Endothelial cell of umbilical vein (primary cell): Measurements from ENCODE around the gene SEZ6L2. TPM values are rescaled to one million over a fixed set of nuclear protein-coding genes. Genes with fewer than 3 reads are reported as not detected.

Source experiments
- BruUV-seq: library from RNA; stranded (reverse); fragments of 400-500 nt; replicated peaks from 2 replicates; lab custom pipeline; 2021; lab: Mats Ljungman, UMichigan
- CTCF ChIA-PET: fragments of 300-600, 350-600 bp; sonication (Branson Sonifier 250); formaldehyde crosslinking; loops from one replicate; lab custom pipeline; 2021; ENCODE audit warnings: antibody characterized with exemption, inconsistent platforms; lab: Charles Lee
- POLR2A ChIA-PET: fragments of 300-600, 350-600 bp; sonication (Branson Sonifier 250); formaldehyde crosslinking; loops from one replicate; lab custom pipeline; 2021; ENCODE audit warnings: antibody characterized with exemption, inconsistent platforms; lab: Charles Lee
- DNase-seq: peaks from one replicate; pipeline ENCODE4 v3.0.0-alpha.2; 2011; ENCODE audit warnings: low read depth, low spot score
- FAIRE-seq: peaks from 2 replicates; lab custom pipeline; 2011; peaks lifted over from hg19 to GRCh38; lab: Jason Lieb, UNC
- H2AFZ ChIP-seq: 2 replicates; pipeline ENCODE4 v1.6.0; 2012; ENCODE audit warnings: low read depth, low read length, control low read depth, inconsistent platforms
- H3K27ac ChIP-seq: 2 replicates; pipeline ENCODE4 v1.5.1; 2011; ENCODE audit warnings: low read depth, mild to moderate bottlenecking, control low read depth, low read length, moderate library complexity; ENCODE audit not compliant: insufficient read depth
- H3K27me3 ChIP-seq, 2 experiments: 2 replicates each; pipeline versions ENCODE4 v1.6.0 to v1.6.1; 2011; ENCODE audit warnings: low read length in 2 of 2, mixed read lengths in 1 of 2; ENCODE audit not compliant: control insufficient read depth in 2 of 2, insufficient read depth in 2 of 2
- H3K36me3 ChIP-seq, 2 experiments: 2 replicates in 1 of 2; 3 replicates in 1 of 2; pipeline ENCODE4 v1.5.1; 2011; ENCODE audit warnings: low read length in 2 of 2, mild to moderate bottlenecking in 1 of 2, moderate library complexity in 1 of 2; ENCODE audit not compliant: control insufficient read depth in 2 of 2, insufficient read depth in 2 of 2; ENCODE audit errors: extremely low read depth in 1 of 2
- H3K4me1 ChIP-seq: 3 replicates; pipeline ENCODE4 v1.5.1; 2011; ENCODE audit warnings: mild to moderate bottlenecking, low read length; ENCODE audit not compliant: control insufficient read depth, insufficient read depth; ENCODE audit errors: extremely low read depth
- H3K4me2 ChIP-seq: 2 replicates; pipeline ENCODE4 v1.6.1; 2011; ENCODE audit warnings: low read length, control low read depth, mixed read lengths; ENCODE audit not compliant: insufficient read depth
- H3K4me3 ChIP-seq, 3 experiments: fragments of 200-600 bp in 1 of 3; sonication (generic), shearing (Covaris generic) in 1 of 3; replicated peaks in 1 of 3; 2 replicates each; pipeline ENCODE4 v1.5.1; 2011 to 2016; ENCODE audit warnings: control low read depth in 3 of 3, low read length in 3 of 3, mild to moderate bottlenecking in 2 of 3, inconsistent platforms in 1 of 3, low read depth in 1 of 3, moderate library complexity in 1 of 3; ENCODE audit not compliant: insufficient read depth in 1 of 3
- H3K79me2 ChIP-seq: 2 replicates; pipeline ENCODE4 v1.6.0; 2012; ENCODE audit warnings: low read length, inconsistent platforms; ENCODE audit not compliant: control insufficient read depth, insufficient read depth
- H3K9ac ChIP-seq: replicated peaks from 2 replicates; pipeline ENCODE3; 2011; ENCODE audit warnings: low read length, control low read depth; ENCODE audit not compliant: insufficient read depth; ENCODE audit errors: extremely low read depth
- H3K9me1 ChIP-seq: replicated peaks from 3 replicates; pipeline ENCODE4 v1.6.0; 2011; ENCODE audit warnings: mild to moderate bottlenecking, low read length; ENCODE audit not compliant: control insufficient read depth, insufficient read depth; ENCODE audit errors: extremely low read depth
- H3K9me3 ChIP-seq: replicated peaks from 2 replicates; pipeline ENCODE4 v1.5.1; 2012; ENCODE audit warnings: low read length, inconsistent platforms; ENCODE audit not compliant: control insufficient read depth, insufficient read depth
- H4K20me1 ChIP-seq: replicated peaks from 2 replicates; pipeline ENCODE3; 2011; ENCODE audit warnings: mild to moderate bottlenecking, low read length; ENCODE audit not compliant: control insufficient read depth, insufficient read depth; ENCODE audit errors: extremely low read depth
- EZH2 ChIP-seq: IDR thresholded peaks from 2 replicates; pipeline ENCODE4 v1.6.1; 2012; ENCODE audit warnings: borderline replicate concordance, low read depth, mild to moderate bottlenecking, moderate library complexity, low read length, inconsistent platforms; ENCODE audit not compliant: severe bottlenecking
- FOS ChIP-seq: IDR thresholded peaks from 2 replicates; pipeline ENCODE4 v1.6.1; 2011; ENCODE audit warnings: mild to moderate bottlenecking, low read length, moderate library complexity, borderline replicate concordance; ENCODE audit not compliant: insufficient read depth
- GATA2 ChIP-seq: IDR thresholded peaks from 2 replicates; pipeline ENCODE4 v1.7.0; 2011; ENCODE audit warnings: low read depth, mild to moderate bottlenecking, moderate library complexity, mixed read lengths, low read length; ENCODE audit not compliant: insufficient read length, insufficient read depth
- JUN ChIP-seq: IDR thresholded peaks from 2 replicates; pipeline ENCODE4 v1.6.1; 2011; ENCODE audit warnings: borderline replicate concordance, low read depth; ENCODE audit not compliant: insufficient read length, insufficient read depth
- MAX ChIP-seq: IDR thresholded peaks from 2 replicates; pipeline ENCODE4 v1.6.1; 2011; ENCODE audit not compliant: insufficient read depth, insufficient read length
- MYC ChIP-seq: IDR thresholded peaks from one replicate; pipeline ENCODE4 v1.6.1; 2011; ENCODE audit warnings: mild to moderate bottlenecking, low read depth, low read length
- POLR2A ChIP-seq: IDR thresholded peaks from 2 replicates; pipeline ENCODE4 v1.6.1; 2012; ENCODE audit warnings: low read depth, mild to moderate bottlenecking, control low read depth, low read length
- POLR2AphosphoS5 ChIP-seq: IDR thresholded peaks from 2 replicates; pipeline ENCODE4 v1.6.1; 2012; ENCODE audit warnings: low read depth, mild to moderate bottlenecking, control low read depth, low read length, moderate library complexity; ENCODE audit not compliant: insufficient read depth
- dilution Hi-C: fragments of 300-500 bp; cut with MboI; formaldehyde crosslinking; loops from one replicate; pipeline ENCODE4 v1.15.0; 2019; ENCODE audit warnings: low sequenced_read_pairs; ENCODE audit not compliant: extremely low pct_ligation_motif_present
- intact Hi-C: fragments of 100-400 bp; cut with micrococcal nuclease; formaldehyde crosslinking; loops from one replicate; pipeline ENCODE4 v1.10.0; 2022
- polyA plus RNA-seq, 4 experiments: library from polyadenylated mRNA; depleted of rRNA in 3 of 4; stranded (reverse) in 3 of 4; unstranded in 1 of 4; fragments of >200 nt; gene quantifications; 2 replicates each; pipeline versions ENCODE4 v1.2.1 to v1.2.3, GENCODE V29; 2011 to 2012; ENCODE audit warnings: missing spikeins in 1 of 4
- total RNA-seq: library from RNA; stranded (reverse); gene quantifications from 2 replicates; pipeline ENCODE4 v1.2.3, GENCODE V29; 2021
- TF ChIP-seq, protein P1 (sequence below), 2 donors: IDR thresholded peaks; 1 replicate in 1 of 2; 2 replicates in 1 of 2; pipeline ENCODE4 v1.5.1; 2011; ENCODE audit warnings: low read length in 2 of 2, mild to moderate bottlenecking in 2 of 2, moderate library complexity in 2 of 2, control low read depth in 1 of 2, inconsistent platforms in 1 of 2, low read depth in 1 of 2; ENCODE audit not compliant: insufficient read depth in 1 of 2; ENCODE audit errors: extremely low read depth in 1 of 2

SEZ6L2 gene
- total and polyA plus RNA-seq, 2 donors (not counting 3 experiments of a cell fraction or from before 2014, with no cell fraction given) = 2.4 to 4.5 TPM

DNA sequence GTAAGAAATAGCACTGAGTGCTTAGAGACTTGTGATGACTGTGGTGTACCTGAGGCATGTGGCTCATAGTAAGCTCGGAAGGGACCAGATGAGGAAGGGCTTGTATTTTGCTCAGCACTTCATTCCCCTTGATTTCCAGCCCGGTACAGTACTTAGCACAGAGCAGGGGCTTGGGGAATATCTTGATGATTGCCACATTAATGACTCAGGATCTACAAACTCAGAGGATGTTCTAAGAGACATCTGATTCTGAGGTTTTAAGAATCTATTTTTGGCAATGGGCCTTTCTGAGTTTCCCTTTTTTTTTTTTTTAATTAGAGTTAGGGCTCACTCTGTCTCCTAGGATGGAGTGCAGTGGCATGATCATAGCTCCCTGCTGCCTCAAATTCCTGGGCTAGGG, 10.0 kb upstream of the SEZ6L2 start:
- no peak overlapping the region for H3K27ac ChIP-seq
- FAIRE-seq = no peak
- no peaks in the 10 kb centered on the region for H4K20me1 ChIP-seq
- no peaks in the 10 kb centered on the region for H3K9me1 ChIP-seq
- no peaks in the 10 kb centered on the region for H3K4me1 ChIP-seq
- no peak overlapping the region for H3K9ac ChIP-seq
- no peak for TF ChIP-seq GATA2
- no peak for TF ChIP-seq JUN
- TF ChIP-seq MAX = no peak
- no peak for TF ChIP-seq POLR2AphosphoS5
- no peak overlapping the region for H3K4me2 ChIP-seq
- no TSS peak for BruUV-seq
- ChIA-PET POLR2A (no interaction called here), CTCF (interaction anchor here (0.6 to 1.0 kb wide), 2 partner anchors 8 to 155 kb away, joined by 4 read pairs; no protein-coding TSS in a partner anchor)
- no peak overlapping the region for H3K4me3 ChIP-seq
- no peak overlapping the region for H2AFZ ChIP-seq
- no peaks in the 10 kb centered on the region for H3K9me3 ChIP-seq
- dilution Hi-C loops = no loop called here
- H3K36me3 ChIP-seq = peaks cover 0 to 3% of the 10 kb centered on the region in 2 experiments
- intact Hi-C loops = loop anchor here (10.0 kb wide), 1 partner anchor 85 kb away; the partner anchor contains the start of gene MVP
- no peaks in the 10 kb centered on the region for H3K27me3 ChIP-seq
- H3K79me2 ChIP-seq = no peaks in the 10 kb centered on the region
- no peak for DNase-seq

DNA sequence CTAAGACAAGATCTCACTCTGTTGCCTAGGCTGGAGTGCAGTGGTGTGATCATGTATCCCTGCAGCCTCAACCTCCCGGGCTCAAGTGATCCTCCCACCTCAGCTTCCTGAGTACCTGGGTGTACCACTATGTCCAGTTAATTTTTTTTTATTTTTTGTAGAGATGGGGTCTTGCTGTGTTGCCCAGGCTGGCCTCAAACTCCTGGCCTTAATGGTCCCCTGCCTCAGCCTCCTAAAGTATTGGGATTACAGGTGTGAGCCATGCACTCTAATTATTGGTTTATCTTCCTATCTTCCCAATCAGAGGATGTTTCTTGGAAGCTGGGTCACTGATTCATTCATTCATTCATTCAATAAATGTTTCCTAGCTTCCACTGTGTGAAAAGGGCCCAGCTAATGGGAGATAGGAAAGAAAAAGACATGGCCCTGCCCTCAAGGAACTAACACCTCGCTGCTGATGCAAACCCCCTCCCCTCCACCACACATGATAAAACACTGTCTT, 9.4 kb upstream of the SEZ6L2 start:
- no peaks in the 10 kb centered on the region for H3K27me3 ChIP-seq
- H3K4me1 ChIP-seq = no peaks in the 10 kb centered on the region
- no peak overlapping the region for H3K4me3 ChIP-seq
- no peak overlapping the region for H3K4me2 ChIP-seq
- H3K9me1 ChIP-seq = no peaks in the 10 kb centered on the region
- dilution Hi-C loops = no loop called here
- POLR2A ChIA-PET = no interaction called here
- no peaks in the 10 kb centered on the region for H3K9me3 ChIP-seq
- no peak for TF ChIP-seq GATA2
- no peak for TF ChIP-seq JUN
- no peak for TF ChIP-seq MAX
- TF ChIP-seq MYC = no peak
- TF ChIP-seq POLR2AphosphoS5 = no peak
- TF ChIP-seq FOS = no peak
- TF ChIP-seq POLR2A = no peak
- TF ChIP-seq, protein P1, sequence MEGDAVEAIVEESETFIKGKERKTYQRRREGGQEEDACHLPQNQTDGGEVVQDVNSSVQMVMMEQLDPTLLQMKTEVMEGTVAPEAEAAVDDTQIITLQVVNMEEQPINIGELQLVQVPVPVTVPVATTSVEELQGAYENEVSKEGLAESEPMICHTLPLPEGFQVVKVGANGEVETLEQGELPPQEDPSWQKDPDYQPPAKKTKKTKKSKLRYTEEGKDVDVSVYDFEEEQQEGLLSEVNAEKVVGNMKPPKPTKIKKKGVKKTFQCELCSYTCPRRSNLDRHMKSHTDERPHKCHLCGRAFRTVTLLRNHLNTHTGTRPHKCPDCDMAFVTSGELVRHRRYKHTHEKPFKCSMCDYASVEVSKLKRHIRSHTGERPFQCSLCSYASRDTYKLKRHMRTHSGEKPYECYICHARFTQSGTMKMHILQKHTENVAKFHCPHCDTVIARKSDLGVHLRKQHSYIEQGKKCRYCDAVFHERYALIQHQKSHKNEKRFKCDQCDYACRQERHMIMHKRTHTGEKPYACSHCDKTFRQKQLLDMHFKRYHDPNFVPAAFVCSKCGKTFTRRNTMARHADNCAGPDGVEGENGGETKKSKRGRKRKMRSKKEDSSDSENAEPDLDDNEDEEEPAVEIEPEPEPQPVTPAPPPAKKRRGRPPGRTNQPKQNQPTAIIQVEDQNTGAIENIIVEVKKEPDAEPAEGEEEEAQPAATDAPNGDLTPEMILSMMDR (IDR thresholded peaks at IDR 0.05; ENCODE audit: extremely low read depth in 1 of 2, insufficient read depth in 1 of 2, low read depth in 1 of 2, low read length in 2 of 2) = no peak
- TF ChIP-seq EZH2 = no peak
- H3K79me2 ChIP-seq = no peaks in the 10 kb centered on the region
- no peaks in the 10 kb centered on the region for H3K36me3 ChIP-seq
- no TSS peak for BruUV-seq
- H3K9ac ChIP-seq = no peak overlapping the region
- CTCF ChIA-PET = interaction anchor here (0.7 to 1.4 kb wide), 3 partner anchors 9 to 54 kb away, joined by 3 to 6 read pairs (median 3); partner anchors contain the start of genes ASPHD1 and SEZ6L2
- H2AFZ ChIP-seq = no peak overlapping the region
- intact Hi-C loops = loop anchor here (10.0 kb wide), 1 partner anchor 84 kb away; the partner anchor contains the start of gene MVP
- no peaks in the 10 kb centered on the region for H4K20me1 ChIP-seq
- no peak overlapping the region for H3K27ac ChIP-seq
- FAIRE-seq = no peak
- no peak for DNase-seq
